Loucy (cell line): ENCODE measurements around the gene STT3A.

Experiments
- H2AFZ ChIP-seq: fragments of 200-600 bp; sonication (generic); 2 replicates; pipeline ENCODE4 v1.6.0; 2016; ENCODE audit warnings: antibody characterized with exemption, mild to moderate bottlenecking, low read length, moderate library complexity
- H3F3A ChIP-seq: fragments of 200-600 bp; 2 replicates; pipeline ENCODE4 v1.6.0; 2016; ENCODE audit warnings: antibody characterized with exemption, low read depth, mild to moderate bottlenecking
- H3K27me3 ChIP-seq: fragments of 200-600 bp; sonication (generic); 2 replicates; pipeline ENCODE4 v1.6.1; 2014; ENCODE audit warnings: low read length, mild to moderate bottlenecking; ENCODE audit not compliant: insufficient read depth, poor library complexity, severe bottlenecking
- H3K36me3 ChIP-seq: fragments of 200-600 bp; sonication (generic); 2 replicates; pipeline ENCODE4 v1.6.1; 2016; ENCODE audit warnings: low read length; ENCODE audit not compliant: insufficient read depth
- H3K4me1 ChIP-seq: fragments of 200-600 bp; sonication (generic); 2 replicates; pipeline ENCODE4 v1.5.1; 2014; ENCODE audit warnings: low read length, mild to moderate bottlenecking; ENCODE audit not compliant: insufficient read depth, poor library complexity, severe bottlenecking
- H3K4me2 ChIP-seq: fragments of 200-600 bp; sonication (generic); 2 replicates; pipeline ENCODE4 v1.6.0; 2014; ENCODE audit warnings: antibody characterized with exemption, low read length, low read depth, mild to moderate bottlenecking; ENCODE audit not compliant: poor library complexity, severe bottlenecking
- H3K4me3 ChIP-seq: fragments of 200-600 bp; sonication (generic); 2 replicates; pipeline ENCODE4 v1.5.1; 2014; ENCODE audit warnings: low read length, mild to moderate bottlenecking, mixed read lengths; ENCODE audit not compliant: poor library complexity, severe bottlenecking
- H3K79me2 ChIP-seq: fragments of 200-600 bp; sonication (generic); 2 replicates; pipeline ENCODE4 v1.6.1; 2014; ENCODE audit warnings: low read length; ENCODE audit not compliant: insufficient read depth
- H3K9ac ChIP-seq: fragments of 200-600 bp; sonication (generic); 2 replicates; pipeline ENCODE4 v1.6.0; 2014; ENCODE audit warnings: mild to moderate bottlenecking, low read depth, low read length, moderate library complexity; ENCODE audit not compliant: poor library complexity, severe bottlenecking
- H3K9me2 ChIP-seq: fragments of 200-600 bp; sonication (generic); replicated peaks from 2 replicates; pipeline ENCODE4 v1.6.1; 2016; ENCODE audit warnings: low read depth, low read length, mixed read lengths
- H3K9me3 ChIP-seq: fragments of 200-600 bp; sonication (generic); 2 replicates; pipeline ENCODE4 v1.6.1; 2014; ENCODE audit warnings: mild to moderate bottlenecking, antibody characterized with exemption, low read length, low read depth; ENCODE audit not compliant: insufficient read depth
- H4K20me1 ChIP-seq: fragments of 200-600 bp; sonication (generic); 2 replicates; pipeline ENCODE4 v1.6.0; 2014; ENCODE audit warnings: antibody characterized with exemption, low read length, mild to moderate bottlenecking; ENCODE audit not compliant: insufficient read depth, poor library complexity, severe bottlenecking
- EZH2phosphoT487 ChIP-seq: fragments of 200-600 bp; IDR thresholded peaks from 2 replicates; pipeline ENCODE4 v1.6.1; 2018; ENCODE audit warnings: antibody characterized with exemption, mild to moderate bottlenecking, moderate library complexity, borderline replicate concordance
- TF ChIP-seq, protein P1 (sequence below): fragments of 200-600 bp; sonication (generic); conservative IDR thresholded peaks from 2 replicates; pipeline ENCODE4 v1.5.1; 2014; ENCODE audit warnings: mild to moderate bottlenecking, antibody characterized with exemption, low read length

The STT3A gene

DNA sequence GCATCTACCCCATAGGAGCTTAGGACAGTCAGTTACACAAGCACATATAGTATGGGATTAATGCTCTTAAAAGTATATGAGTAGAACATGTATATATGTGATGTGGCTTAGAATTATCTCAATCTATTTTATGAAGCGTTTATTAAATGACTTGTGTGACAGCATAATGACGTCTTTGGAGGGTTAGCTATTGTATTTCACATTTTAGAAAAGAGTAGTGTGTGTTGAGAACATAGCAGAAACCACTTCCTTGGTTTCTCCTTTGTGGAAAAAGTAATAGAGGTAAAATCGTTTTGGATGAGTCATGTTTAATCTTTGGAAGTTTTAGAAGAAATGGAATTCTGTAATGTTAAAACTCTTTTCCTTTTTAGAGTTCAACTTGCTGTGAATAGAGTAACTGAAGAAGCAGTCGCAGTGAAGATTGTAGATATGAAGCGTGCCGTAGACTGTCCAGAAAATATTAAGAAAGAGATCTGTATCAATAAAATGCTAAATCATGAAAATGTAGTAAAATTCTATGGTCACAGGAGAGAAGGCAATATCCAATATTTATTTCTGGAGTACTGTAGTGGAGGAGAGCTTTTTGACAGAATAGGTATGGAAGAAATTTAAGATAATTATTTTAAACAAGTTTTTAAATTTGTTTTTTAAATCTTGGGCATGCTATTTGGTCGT, 34.7 kb downstream of the STT3A start:
- H3K9ac ChIP-seq = peak overlapping the region; percentile 91
- H3F3A ChIP-seq = no peaks in the 10 kb centered on the region; the same call in 1 of the 2 replicates
- H4K20me1 ChIP-seq = peaks cover 56% of the 10 kb centered on the region
- peak overlapping the region; percentile 94 for H3K4me3 ChIP-seq
- peaks cover 44% of the 10 kb centered on the region for H3K4me1 ChIP-seq
- no peak for TF ChIP-seq EZH2phosphoT487
- TF ChIP-seq, protein P1, sequence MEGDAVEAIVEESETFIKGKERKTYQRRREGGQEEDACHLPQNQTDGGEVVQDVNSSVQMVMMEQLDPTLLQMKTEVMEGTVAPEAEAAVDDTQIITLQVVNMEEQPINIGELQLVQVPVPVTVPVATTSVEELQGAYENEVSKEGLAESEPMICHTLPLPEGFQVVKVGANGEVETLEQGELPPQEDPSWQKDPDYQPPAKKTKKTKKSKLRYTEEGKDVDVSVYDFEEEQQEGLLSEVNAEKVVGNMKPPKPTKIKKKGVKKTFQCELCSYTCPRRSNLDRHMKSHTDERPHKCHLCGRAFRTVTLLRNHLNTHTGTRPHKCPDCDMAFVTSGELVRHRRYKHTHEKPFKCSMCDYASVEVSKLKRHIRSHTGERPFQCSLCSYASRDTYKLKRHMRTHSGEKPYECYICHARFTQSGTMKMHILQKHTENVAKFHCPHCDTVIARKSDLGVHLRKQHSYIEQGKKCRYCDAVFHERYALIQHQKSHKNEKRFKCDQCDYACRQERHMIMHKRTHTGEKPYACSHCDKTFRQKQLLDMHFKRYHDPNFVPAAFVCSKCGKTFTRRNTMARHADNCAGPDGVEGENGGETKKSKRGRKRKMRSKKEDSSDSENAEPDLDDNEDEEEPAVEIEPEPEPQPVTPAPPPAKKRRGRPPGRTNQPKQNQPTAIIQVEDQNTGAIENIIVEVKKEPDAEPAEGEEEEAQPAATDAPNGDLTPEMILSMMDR = no peak
- no peaks in the 10 kb centered on the region for H3K27me3 ChIP-seq
- no peaks in the 10 kb centered on the region for H3K9me2 ChIP-seq
- H3K4me2 ChIP-seq = peak overlapping the region; percentile 92
- H2AFZ ChIP-seq = no peak overlapping the region
- peaks cover 59% of the 10 kb centered on the region for H3K79me2 ChIP-seq
- H3K9me3 ChIP-seq = no peaks in the 10 kb centered on the region
- H3K36me3 ChIP-seq = peaks cover 13% of the 10 kb centered on the region; the same call in 1 of the 2 replicates

- peaks cover 15% of the 10 kb centered on the region for H3K4me1 ChIP-seq
- no peak overlapping the region for H3K4me3 ChIP-seq
- H3K9me3 ChIP-seq = no peaks in the 10 kb centered on the region
- peaks cover 78% of the 10 kb centered on the region for H3K36me3 ChIP-seq
- H3K9ac ChIP-seq = no peak overlapping the region
- H3K9me2 ChIP-seq = no peaks in the 10 kb centered on the region
- H3K79me2 ChIP-seq = peaks cover 23% of the 10 kb centered on the region
- no peaks in the 10 kb centered on the region for H3K27me3 ChIP-seq
- TF ChIP-seq, protein P1 = 0 out of 2 replicates have a peak, but pooled peaks have one; percentile 16
- no peak for TF ChIP-seq EZH2phosphoT487
- H3K4me2 ChIP-seq = no peak overlapping the region
- no peaks in the 10 kb centered on the region for H3F3A ChIP-seq
- H2AFZ ChIP-seq = no peak overlapping the region
- H4K20me1 ChIP-seq = peaks cover 31% of the 10 kb centered on the region
Measured at GRCh38 chr11:125637840-125638239, 45.2 kb downstream of the STT3A start.

DNA sequence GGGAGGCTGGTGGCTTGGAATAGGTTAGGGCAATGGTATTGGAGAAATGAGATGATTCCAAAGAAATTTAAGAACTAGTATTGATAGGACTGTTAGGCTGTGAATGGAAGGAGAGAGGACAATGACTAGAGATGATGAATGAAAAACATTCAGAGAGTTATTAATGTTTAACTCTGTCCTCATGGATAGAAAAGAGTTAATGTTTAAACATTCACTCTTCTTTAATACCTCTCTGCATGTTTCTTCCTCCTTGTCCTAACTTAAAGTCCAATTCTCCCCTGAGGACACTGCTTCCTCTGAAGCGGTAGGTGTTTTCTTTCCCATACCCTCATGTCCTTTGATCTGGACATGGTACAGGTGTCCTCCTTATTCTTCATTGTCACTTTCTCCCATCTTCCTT, 45.7 kb downstream of the STT3A start:
- TF ChIP-seq EZH2phosphoT487 = no peak
- TF ChIP-seq, protein P1 = no peak
- Histone ChIP-seq H3K4me1 (peaks cover 15% of the 10 kb centered on the region), H3K27me3 (no peaks in the 10 kb centered on the region), H3K4me2 (no peak overlapping the region), H2AFZ (no peak overlapping the region), H3K9me3 (no peaks in the 10 kb centered on the region), H3K9ac (no peak overlapping the region), H3K79me2 (peaks cover 20% of the 10 kb centered on the region), H3K36me3 (peaks cover 75% of the 10 kb centered on the region), H3K4me3 (no peak overlapping the region), H4K20me1 (peaks cover 28% of the 10 kb centered on the region), H3K9me2 (no peaks in the 10 kb centered on the region), H3F3A (no peaks in the 10 kb centered on the region)
